COLO668 (cell line): ENCODE results near the gene RNLS.
"Not testable (repeated sequence)": the region's sequence is repeated elsewhere in the genome, so short reads cannot be mapped to it uniquely, and the experiment has no call there.

Source experiments
- DNase-seq: peaks from one replicate; lab custom pipeline; 2025; ENCODE audit not compliant: unreplicated experiment; lab: John Stamatoyannopoulos, UW

The RNLS gene

GRCh38 chr10:88392222-88392621, 190.9 kb downstream of the RNLS start:
- DNase-seq = no peak

GRCh38 chr10:88390041-88390440, 193.1 kb downstream of the RNLS start:
- DNase-seq = no peak

- no peak for DNase-seq
Measured at GRCh38 chr10:88389456-88389855, 193.7 kb downstream of the RNLS start.

GRCh38 chr10:88388324-88388723, 194.8 kb downstream of the RNLS start:
- no peak for DNase-seq

- DNase-seq = no peak
Measured at GRCh38 chr10:88386821-88387773, 196.0 kb downstream of the RNLS start.

GRCh38 chr10:88386204-88386788, 196.8 kb downstream of the RNLS start:
- no peak for DNase-seq

- peak; percentile 74 for DNase-seq
Measured at GRCh38 chr10:88385601-88386203, 197.4 kb downstream of the RNLS start.

GRCh38 chr10:88383276-88383675, 199.8 kb downstream of the RNLS start:
- no peak for DNase-seq

- no peak for DNase-seq
Measured at GRCh38 chr10:88382699-88383098, 200.4 kb downstream of the RNLS start.

- DNase-seq = no peak
Measured at GRCh38 chr10:88379575-88379974, 203.5 kb downstream of the RNLS start.

GRCh38 chr10:88377510-88377909, 205.6 kb downstream of the RNLS start:
- DNase-seq = no peak

GRCh38 chr10:88374392-88375175, 208.5 kb downstream of the RNLS start:
- DNase-seq = no peak

- no peak for DNase-seq
Measured at GRCh38 chr10:88372881-88373592, 210.1 kb downstream of the RNLS start.

- no peak for DNase-seq
Measured at GRCh38 chr10:88372051-88372715, 210.9 kb downstream of the RNLS start.

- DNase-seq = no peak
Measured at GRCh38 chr10:88370713-88371112, 212.4 kb downstream of the RNLS start.

GRCh38 chr10:88366772-88367171, 216.3 kb downstream of the RNLS start:
- no peak for DNase-seq

GRCh38 chr10:88361995-88362807, 220.9 kb downstream of the RNLS start:
- no peak for DNase-seq

GRCh38 chr10:88361494-88361893, 221.6 kb downstream of the RNLS start:
- DNase-seq = no peak

GRCh38 chr10:88355750-88356149, 227.4 kb downstream of the RNLS start:
- DNase-seq = not testable (repeated sequence)
